Measurements from ENCODE around the gene PAX9.

DNA sequence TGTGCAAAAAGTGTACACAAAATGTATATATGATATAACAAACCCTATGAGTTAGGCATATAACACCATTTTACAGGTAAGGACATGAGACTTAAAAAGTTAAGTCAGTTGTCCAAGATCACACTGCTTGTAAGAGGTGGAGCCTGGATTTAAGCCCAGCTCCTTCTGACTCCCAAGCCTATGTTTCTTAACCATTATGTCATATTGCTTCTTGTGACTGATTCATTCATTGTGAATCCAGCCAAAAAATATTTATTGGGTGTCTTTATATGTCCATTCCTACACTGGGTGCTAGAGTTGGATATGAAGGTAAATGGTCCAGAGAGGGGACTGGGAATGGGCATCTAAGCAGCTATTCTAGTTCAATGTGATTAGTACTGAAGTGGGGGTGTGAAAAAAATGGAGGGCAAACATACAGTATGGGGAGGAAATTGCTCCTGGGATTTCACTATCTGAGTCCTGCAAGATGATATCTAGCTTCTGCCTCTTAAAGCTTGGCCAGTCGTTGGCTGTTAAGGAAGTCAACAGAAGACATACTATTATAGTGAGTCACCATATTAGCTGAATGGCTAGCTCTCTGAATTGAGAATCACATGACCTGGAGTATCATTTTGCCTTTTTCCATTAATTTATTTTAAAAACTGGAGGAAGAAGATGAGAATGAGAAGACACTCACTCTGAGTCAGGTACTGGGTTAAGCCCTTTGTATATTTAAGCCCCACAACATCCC lies 28.8 kb downstream of the PAX9 start:
- TF ChIP-seq EZH2 (IDR thresholded peaks at IDR 0.05; ENCODE audit: borderline replicate concordance, insufficient read depth, low read depth, low read length, poor library complexity, severe bottlenecking): no peak
- TF ChIP-seq, protein P1, sequence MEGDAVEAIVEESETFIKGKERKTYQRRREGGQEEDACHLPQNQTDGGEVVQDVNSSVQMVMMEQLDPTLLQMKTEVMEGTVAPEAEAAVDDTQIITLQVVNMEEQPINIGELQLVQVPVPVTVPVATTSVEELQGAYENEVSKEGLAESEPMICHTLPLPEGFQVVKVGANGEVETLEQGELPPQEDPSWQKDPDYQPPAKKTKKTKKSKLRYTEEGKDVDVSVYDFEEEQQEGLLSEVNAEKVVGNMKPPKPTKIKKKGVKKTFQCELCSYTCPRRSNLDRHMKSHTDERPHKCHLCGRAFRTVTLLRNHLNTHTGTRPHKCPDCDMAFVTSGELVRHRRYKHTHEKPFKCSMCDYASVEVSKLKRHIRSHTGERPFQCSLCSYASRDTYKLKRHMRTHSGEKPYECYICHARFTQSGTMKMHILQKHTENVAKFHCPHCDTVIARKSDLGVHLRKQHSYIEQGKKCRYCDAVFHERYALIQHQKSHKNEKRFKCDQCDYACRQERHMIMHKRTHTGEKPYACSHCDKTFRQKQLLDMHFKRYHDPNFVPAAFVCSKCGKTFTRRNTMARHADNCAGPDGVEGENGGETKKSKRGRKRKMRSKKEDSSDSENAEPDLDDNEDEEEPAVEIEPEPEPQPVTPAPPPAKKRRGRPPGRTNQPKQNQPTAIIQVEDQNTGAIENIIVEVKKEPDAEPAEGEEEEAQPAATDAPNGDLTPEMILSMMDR (IDR thresholded peaks at IDR 0.05): no peak
